GM19467 (cell line): ENCODE results near the gene NTM.
A peak's percentile ranks its signal among the peaks of the same experiment; 100 is the strongest.

Experiments used
- ATAC-seq: cut with Tn5 transposase; IDR thresholded peaks from one replicate; pipeline ENCODE4 v1.9.1; 2021; ENCODE audit warnings: mild to moderate bottlenecking, moderate library complexity; ENCODE audit not compliant: unreplicated experiment

The NTM gene

GRCh38 chr11:131696690-131697089 lies 326.3 kb downstream of the NTM start:
- ATAC-seq = no peak

GRCh38 chr11:131703311-131703710 lies 332.9 kb downstream of the NTM start:
- ATAC-seq = no peak

- ATAC-seq = no peak
Observed at GRCh38 chr11:131704682-131705081, 334.3 kb downstream of the NTM start.

- ATAC-seq = no peak
Observed at GRCh38 chr11:131710511-131710910, 340.1 kb downstream of the NTM start.

- no peak for ATAC-seq
Observed at GRCh38 chr11:131712897-131713296, 342.5 kb downstream of the NTM start.

- no peak for ATAC-seq
Observed at GRCh38 chr11:131713529-131714134, 343.2 kb downstream of the NTM start.

- no peak for ATAC-seq
Observed at GRCh38 chr11:131717616-131718015, 347.2 kb downstream of the NTM start.

GRCh38 chr11:131723088-131723487 lies 352.7 kb downstream of the NTM start:
- no peak for ATAC-seq

GRCh38 chr11:131724436-131724975 lies 354.1 kb downstream of the NTM start:
- ATAC-seq = no peak

- no peak for ATAC-seq
Observed at GRCh38 chr11:131734871-131735270, 364.5 kb downstream of the NTM start.

- ATAC-seq = no peak
Observed at GRCh38 chr11:131737357-131737756, 366.9 kb downstream of the NTM start.

GRCh38 chr11:131739243-131739882 lies 368.9 kb downstream of the NTM start:
- no peak for ATAC-seq

GRCh38 chr11:131744847-131745246 lies 374.4 kb downstream of the NTM start:
- ATAC-seq = no peak

- ATAC-seq = no peak
Observed at GRCh38 chr11:131745405-131745804, 375.0 kb downstream of the NTM start.

- ATAC-seq = no peak
Observed at GRCh38 chr11:131746201-131746600, 375.8 kb downstream of the NTM start.

- ATAC-seq = peak; percentile 83
Observed at GRCh38 chr11:131748151-131749050, 378.0 kb downstream of the NTM start.

GRCh38 chr11:131749101-131749500 lies 378.7 kb downstream of the NTM start:
- no peak for ATAC-seq

- no peak for ATAC-seq
Observed at GRCh38 chr11:131750152-131750551, 379.7 kb downstream of the NTM start.

- ATAC-seq = no peak
Observed at GRCh38 chr11:131750692-131751091, 380.3 kb downstream of the NTM start.

GRCh38 chr11:131754671-131755070 lies 384.3 kb downstream of the NTM start:
- no peak for ATAC-seq

- no peak for ATAC-seq
Observed at GRCh38 chr11:131756479-131757110, 386.2 kb downstream of the NTM start.
